GM18909 (cell line): ENCODE measurements around the gene RLF.

ENCODE experiments used
- ATAC-seq: cut with Tn5 transposase; IDR thresholded peaks from one replicate; pipeline ENCODE4 v1.9.1; 2021; ENCODE audit warnings: mild to moderate bottlenecking; ENCODE audit not compliant: unreplicated experiment, poor library complexity

RLF gene

DNA sequence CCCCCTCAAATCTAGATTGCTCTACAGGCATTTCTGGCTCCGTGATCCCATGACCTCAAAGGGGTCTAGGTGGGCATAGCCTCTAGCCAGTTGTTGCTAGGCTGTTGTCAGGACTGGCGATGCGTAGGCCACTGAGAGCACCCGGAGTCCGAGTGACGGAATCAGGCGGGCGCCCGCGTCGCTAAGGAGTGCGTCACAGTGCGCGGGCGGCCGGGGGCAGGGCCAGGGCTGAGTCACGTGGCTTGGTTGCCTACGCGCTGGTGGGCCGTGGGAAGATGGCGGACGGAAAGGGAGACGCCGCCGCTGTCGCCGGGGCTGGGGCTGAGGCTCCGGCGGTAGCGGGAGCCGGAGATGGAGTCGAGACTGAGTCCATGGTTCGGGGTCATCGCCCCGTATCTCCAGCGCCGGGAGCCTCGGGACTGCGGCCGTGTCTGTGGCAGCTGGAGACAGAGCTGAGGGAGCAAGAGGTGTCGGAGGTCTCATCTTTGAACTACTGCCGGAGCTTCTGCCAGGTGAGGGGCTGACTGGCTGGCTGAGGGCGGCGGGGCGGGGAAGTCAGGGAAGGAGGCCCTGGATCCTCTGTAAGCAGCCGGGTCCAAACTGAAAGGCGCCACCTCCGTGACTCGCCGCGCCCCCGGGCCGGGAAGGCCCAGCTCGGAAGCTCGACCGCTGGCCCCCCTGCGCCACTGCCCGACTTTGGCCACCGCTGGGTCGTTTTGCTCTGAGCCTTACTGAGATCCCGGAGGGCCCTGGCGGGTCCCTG is at the start of gene RLF:
Gene RLF, plus strand, starts transcription at position 263 of the 763 bp plus-strand sequence. Its CDS starts 13 bp downstream, at position 276.
- peak; percentile 96 for ATAC-seq

GRCh38 chr1:40114400-40114799 is 46.8 kb upstream of the RLF start:
- ATAC-seq: no peak

GRCh38 chr1:40120128-40120527 is 41.1 kb upstream of the RLF start:
- ATAC-seq: no peak

- no peak for ATAC-seq
Observed at GRCh38 chr1:40122855-40123254, 38.3 kb upstream of the RLF start.

DNA sequence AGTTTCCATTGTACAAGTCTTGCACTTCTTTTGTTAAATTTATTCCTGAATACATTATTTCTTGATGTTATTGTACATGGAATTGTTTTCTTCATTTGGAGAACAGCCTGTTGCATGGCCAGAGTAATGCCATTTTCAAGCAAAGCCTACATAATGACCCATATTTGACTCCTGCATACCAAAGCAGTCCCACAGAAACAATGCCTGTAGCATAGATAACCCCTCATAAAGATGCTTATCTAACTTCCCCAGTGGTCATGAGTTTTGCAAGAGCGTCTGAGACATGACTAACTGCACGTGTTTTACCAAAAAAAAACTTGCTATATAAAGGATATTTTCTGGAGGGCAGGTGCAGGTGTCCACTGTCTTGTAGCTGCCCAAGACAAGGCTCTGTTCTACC is 30.3 kb upstream of the RLF start:
- ATAC-seq: no peak

DNA sequence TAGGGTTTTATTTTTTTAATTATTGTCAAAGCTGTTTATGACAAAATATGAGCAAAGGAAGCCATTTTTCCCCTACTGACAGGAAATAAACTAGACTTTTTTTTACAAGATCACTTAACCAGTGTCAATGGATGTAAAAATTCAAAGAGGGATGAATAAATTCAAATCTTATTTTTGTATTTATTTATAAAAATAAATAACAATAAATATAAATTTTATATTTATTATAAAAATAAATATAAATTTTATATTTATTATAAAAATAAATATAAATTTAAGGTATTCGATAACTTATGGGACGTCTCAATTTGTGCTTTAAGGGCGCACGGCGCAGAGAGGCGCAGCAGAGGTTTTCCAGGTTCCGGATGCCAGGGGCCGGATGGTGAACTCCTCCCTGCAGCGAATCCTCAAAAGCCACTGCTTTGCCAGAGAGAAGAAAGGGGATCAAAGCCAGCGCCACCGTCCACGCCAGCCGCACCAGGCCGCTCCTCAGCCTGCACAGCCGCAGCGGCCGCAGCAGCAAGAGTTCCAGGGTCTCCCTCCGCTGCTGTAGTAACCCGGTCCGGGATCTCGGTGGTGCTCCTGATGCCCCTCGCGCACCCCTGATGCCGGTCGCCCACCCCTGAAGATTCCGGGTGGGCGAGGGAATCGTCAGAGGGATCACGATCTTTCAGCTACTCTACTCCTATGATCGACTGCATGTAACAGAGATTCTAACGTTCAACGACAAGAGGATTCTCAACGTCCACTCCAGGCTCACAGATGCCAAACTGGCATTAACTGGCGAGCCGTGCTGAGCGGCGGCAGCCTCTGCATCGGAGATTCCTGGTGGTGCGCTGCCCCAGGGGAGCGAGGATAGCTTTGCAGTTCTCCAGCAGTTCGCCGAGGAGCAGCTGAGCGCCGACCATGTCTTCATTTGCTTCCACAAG is 28.5 kb upstream of the RLF start:
- no peak for ATAC-seq

GRCh38 chr1:40133312-40133665 is 27.9 kb upstream of the RLF start:
- no peak for ATAC-seq

- no peak for ATAC-seq
Observed at GRCh38 chr1:40133839-40134238, 27.3 kb upstream of the RLF start.

DNA sequence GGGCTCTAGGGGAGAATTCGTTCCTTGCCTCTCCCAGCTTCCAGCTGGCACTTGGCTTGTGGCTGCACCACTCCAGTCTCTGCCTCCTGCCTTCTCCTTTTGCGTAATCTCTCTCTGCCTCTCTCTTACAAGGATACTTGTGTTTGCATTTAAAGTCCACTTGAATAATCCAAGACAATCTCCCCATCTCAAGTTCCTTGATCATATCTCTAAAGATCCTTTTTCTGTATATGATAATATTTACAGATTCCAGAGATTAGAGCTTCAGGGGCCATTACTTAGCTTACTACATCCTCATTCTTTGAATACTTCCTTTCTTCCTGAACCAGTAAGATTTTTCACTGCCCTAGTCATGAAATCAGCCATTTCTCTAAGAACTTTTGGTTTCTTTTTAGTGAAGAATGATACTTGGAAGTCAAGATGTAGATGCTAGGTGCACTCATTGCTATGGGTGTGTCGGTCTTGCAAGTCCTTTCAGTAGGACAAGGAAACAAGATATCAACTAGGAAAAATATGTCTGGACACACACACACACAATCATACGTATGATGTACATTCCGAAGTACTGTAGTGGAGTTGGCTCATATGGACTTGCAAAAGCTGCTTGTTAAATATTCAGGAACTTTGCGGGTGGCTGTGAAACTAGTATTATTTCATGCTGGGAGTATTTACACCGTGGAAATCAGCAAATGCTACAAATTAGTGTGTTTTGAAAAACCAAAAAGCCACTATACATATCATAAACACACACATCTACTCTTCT is 20.8 kb upstream of the RLF start:
- no peak for ATAC-seq

DNA sequence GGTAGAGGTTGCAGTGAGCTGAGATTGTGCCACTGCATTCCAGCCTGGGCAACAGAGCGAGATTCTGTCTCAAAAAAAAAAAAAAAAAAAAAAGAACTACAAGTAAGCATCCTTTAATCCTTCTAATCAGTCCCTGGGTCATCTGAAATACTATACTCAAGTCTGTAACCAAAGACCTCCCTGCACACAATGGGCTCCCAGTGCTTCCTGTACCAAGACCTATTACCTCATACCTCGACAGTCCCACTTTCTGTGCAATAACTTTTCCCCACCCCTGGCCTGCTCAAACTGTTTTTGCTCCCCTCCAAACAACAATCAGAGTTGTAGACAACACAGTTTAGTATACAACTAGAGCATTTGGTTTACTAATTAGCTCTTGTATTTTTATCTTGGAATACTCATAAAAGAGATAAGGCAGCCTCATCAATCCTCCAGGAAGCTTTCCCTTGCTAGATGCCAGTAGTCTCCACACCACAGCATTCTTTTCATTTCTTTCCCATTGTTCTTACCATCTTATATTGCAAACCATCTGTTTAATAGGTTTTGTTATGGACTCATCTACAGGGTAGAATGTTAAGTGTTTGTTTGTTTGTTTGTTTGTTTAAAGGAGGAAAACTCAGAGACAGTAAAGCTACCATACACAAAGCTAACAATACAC is 19.2 kb upstream of the RLF start:
- ATAC-seq: no peak

DNA sequence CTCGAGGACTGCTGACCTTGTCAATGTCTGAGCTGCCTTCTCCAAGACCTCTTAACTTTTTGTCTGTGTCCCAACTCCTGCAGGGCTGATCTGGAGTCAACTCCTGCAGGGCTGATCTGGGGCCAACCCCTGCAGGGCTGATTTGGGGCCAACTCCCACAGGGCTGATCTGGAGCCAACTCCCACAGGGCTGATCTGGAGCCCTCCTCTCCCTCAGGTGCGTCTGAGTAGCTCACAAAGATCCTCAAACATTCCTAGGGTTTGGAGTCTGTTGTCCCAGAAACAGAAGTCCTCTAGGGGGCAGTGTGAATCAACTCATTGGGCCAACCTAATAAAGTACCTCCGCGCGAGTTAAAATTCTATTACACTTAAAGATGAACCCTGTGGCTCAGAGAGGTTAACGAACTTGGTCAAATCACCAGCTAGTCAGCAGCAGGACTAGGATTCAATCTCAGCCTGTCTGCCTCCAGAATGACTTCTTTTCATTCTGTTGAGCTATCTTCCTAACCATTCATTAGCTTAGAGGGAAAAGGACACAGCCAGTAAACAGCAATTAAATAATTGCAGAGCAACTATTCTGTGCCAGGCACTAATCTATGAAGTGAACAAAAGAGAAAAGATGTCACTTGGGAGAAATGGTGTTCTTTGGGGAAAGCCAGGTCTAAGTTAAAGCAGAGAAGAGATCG is 17.2 kb upstream of the RLF start:
- no peak for ATAC-seq

GRCh38 chr1:40151457-40152079 is 9.6 kb upstream of the RLF start:
- no peak for ATAC-seq

- peak; percentile 59 for ATAC-seq
Observed at GRCh38 chr1:40153073-40153770, 8.0 kb upstream of the RLF start.

DNA sequence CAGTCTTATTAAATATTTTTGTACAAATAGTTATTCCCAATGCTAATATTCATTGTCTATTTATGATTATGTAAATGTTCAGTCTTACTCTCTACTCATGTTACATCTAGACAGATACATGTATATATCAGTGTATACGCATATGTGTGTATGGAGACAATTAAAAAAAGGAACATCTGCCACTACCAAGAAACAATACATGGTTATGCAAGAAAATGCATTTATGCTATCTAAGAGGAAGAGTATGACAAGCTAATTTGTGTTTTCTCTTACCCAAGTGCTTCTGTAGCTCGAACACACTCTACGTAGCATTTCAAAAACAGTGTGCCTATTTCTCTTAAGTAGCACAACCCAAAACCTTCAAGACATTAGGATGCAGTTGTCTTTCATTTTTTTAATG is 6.1 kb upstream of the RLF start:
- no peak for ATAC-seq

- no peak for ATAC-seq
Observed at GRCh38 chr1:40155910-40156309, 5.3 kb upstream of the RLF start.

DNA sequence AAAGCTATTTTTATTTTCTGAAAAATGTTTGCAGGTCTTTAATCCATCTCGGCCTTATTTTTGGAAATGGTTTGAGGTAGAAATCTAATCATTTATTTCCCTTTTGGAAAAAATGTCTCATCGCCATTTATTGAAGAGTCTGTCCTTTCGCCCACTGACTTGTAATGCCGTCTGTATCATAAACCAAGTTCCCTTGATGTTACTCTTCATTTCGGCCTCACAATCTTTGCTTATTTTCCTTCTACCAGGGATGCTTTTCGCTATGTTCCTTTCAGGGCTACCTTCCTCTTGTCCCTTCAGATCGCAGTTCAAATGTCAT is 422 bp upstream of the RLF start:
- no peak for ATAC-seq

- ATAC-seq: no peak
Observed at GRCh38 chr1:40161888-40162397, 756 bp downstream of the RLF start.

DNA sequence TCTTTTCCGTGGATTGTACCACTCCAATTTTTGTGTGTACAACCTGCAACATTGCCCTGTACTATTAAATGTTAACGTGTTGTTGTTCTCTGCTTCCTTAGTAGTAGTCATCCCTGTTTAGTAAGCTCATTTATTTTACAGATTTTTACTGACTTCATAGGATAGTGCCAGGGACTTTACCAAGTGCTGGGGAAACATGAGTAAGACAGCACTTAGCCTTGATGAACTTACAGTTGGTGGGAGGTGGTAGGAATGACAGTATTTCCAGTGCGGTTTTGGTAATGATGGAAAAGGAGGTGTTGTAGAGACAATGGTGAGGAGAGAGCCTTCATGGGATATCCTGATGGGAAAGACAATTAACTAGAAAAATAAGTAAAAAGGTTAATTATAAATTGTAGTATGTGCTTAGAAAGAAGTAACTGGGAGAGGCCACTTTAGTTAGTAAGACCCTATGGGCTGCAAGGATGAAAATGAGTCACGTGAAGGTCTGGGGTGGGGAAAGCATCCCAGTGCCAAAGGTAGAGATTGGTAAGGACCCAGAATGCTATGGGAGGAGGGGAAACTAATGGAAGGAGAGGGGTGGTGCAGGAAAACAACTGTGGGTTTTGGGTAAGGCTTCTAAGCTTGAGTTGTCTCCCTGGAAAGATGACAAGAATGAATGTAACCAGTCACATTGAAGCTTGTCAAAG is 1.7 kb downstream of the RLF start:
- ATAC-seq: no peak
